DMS53 treated with DMSO at 0.1 percent for 48 hours (cell line): ENCODE results near the gene PRKCA.
A peak's percentile ranks its signal among the peaks of the same experiment; 100 is the strongest.
"Not testable (repeated sequence)": the region's sequence is repeated elsewhere in the genome, so short reads cannot be mapped to it uniquely, and the experiment has no call there.

Experiments
- DNase-seq: peaks from one replicate; lab custom pipeline; 2025; ENCODE audit not compliant: unreplicated experiment; lab: John Stamatoyannopoulos, UW

The PRKCA gene

GRCh38 chr17:66701462-66701861, 399.0 kb downstream of the PRKCA start:
- DNase-seq, result no peak

- peak; percentile 86 for DNase-seq
Measured at GRCh38 chr17:66702106-66702936, 399.9 kb downstream of the PRKCA start.

GRCh38 chr17:66704858-66705520, 402.6 kb downstream of the PRKCA start:
- no peak for DNase-seq

GRCh38 chr17:66706851-66707450, 404.5 kb downstream of the PRKCA start:
- DNase-seq, result no peak

- DNase-seq, result no peak
Measured at GRCh38 chr17:66711401-66711800, 409.0 kb downstream of the PRKCA start.

GRCh38 chr17:66711881-66712321, 409.5 kb downstream of the PRKCA start:
- DNase-seq, result peak; percentile 31

- DNase-seq, result no peak
Measured at GRCh38 chr17:66712453-66712852, 410.0 kb downstream of the PRKCA start.

GRCh38 chr17:66713021-66713532, 410.7 kb downstream of the PRKCA start:
- not testable (repeated sequence) for DNase-seq

GRCh38 chr17:66713533-66714042, 411.2 kb downstream of the PRKCA start:
- DNase-seq, result no peak

GRCh38 chr17:66714046-66715023, 411.9 kb downstream of the PRKCA start:
- no peak for DNase-seq

GRCh38 chr17:66715076-66715675, 412.8 kb downstream of the PRKCA start:
- DNase-seq, result no peak

GRCh38 chr17:66715745-66716156, 413.3 kb downstream of the PRKCA start:
- peak; percentile 83 for DNase-seq

- DNase-seq, result no peak
Measured at GRCh38 chr17:66716236-66717026, 414.0 kb downstream of the PRKCA start.

- DNase-seq, result no peak
Measured at GRCh38 chr17:66717641-66718058, 415.2 kb downstream of the PRKCA start.

GRCh38 chr17:66720027-66720426, 417.6 kb downstream of the PRKCA start:
- DNase-seq, result no peak

GRCh38 chr17:66720567-66720966, 418.2 kb downstream of the PRKCA start:
- DNase-seq, result no peak

- DNase-seq, result no peak
Measured at GRCh38 chr17:66722341-66722740, 419.9 kb downstream of the PRKCA start.

- DNase-seq, result no peak
Measured at GRCh38 chr17:66724581-66725341, 422.3 kb downstream of the PRKCA start.
